Transverse colon (tissue), 4 donors: ENCODE results near the gene NELL2. TPM values are rescaled to one million over a fixed set of nuclear protein-coding genes. Genes with fewer than 3 reads are reported as not detected.

Experiments used
- DNase-seq: peaks from one replicate; pipeline ENCODE4 v3.0.0-alpha.2; 2019
- H3K27ac ChIP-seq, 4 donors: fragments of 200-600 bp; sonication (generic); 2 replicates each; pipeline ENCODE4 v1.5.1; 2016 to 2018; ENCODE audit warnings: inconsistent platforms in 4 of 4
- H3K27me3 ChIP-seq: fragments of 200-600 bp; sonication (generic); 2 replicates; pipeline ENCODE4 v1.5.1; 2017; ENCODE audit warnings: inconsistent platforms
- H3K36me3 ChIP-seq, 4 donors: fragments of 200-600 bp; sonication (generic); 2 replicates each; pipeline ENCODE4 v1.5.1; 2017 to 2019; ENCODE audit warnings: inconsistent platforms in 4 of 4
- H3K4me1 ChIP-seq, 4 donors: fragments of 200-600 bp; sonication (generic); 2 replicates each; pipeline ENCODE4 v1.5.1; 2017 to 2020; ENCODE audit warnings: inconsistent platforms in 4 of 4
- H3K4me3 ChIP-seq, 4 donors: fragments of 200-600 bp; sonication (generic); 1 replicate in 1 of 4; 2 replicates in 3 of 4; pipeline versions ENCODE4 v1.5.1 to v1.6.1; 2017 to 2019; ENCODE audit warnings: inconsistent platforms in 4 of 4
- H3K9me3 ChIP-seq, 2 donors: fragments of 200-600 bp; sonication (generic); 2 replicates each; pipeline ENCODE4 v1.5.1; 2017 to 2019; ENCODE audit warnings: inconsistent platforms in 2 of 2
- CTCF ChIP-seq, 5 experiments: fragments of 200-600 bp in 3 of 5; fragments of 450-650 bp in 2 of 5; sonication (generic) in 3 of 5; IDR thresholded peaks; 1 replicate in 2 of 5; 2 replicates in 3 of 5; pipeline ENCODE4 v1.5.1; 2016 to 2017; ENCODE audit warnings: antibody characterized with exemption in 5 of 5, inconsistent platforms in 3 of 5, mild to moderate bottlenecking in 2 of 5, moderate library complexity in 1 of 5
- EP300 ChIP-seq: sonication (generic); formaldehyde crosslinking; IDR thresholded peaks from one replicate; pipeline ENCODE4 v1.6.1; 2017; ENCODE audit warnings: antibody characterized with exemption, low read depth
- POLR2A ChIP-seq: fragments of 450-650 bp; IDR thresholded peaks from one replicate; pipeline ENCODE4 v1.6.1; 2016; ENCODE audit warnings: antibody characterized with exemption, mild to moderate bottlenecking, moderate library complexity
- POLR2AphosphoS5 ChIP-seq, 3 donors: sonication (generic); formaldehyde crosslinking; IDR thresholded peaks; one replicate each; pipeline ENCODE4 v1.6.1; 2016; ENCODE audit warnings: antibody characterized with exemption in 3 of 3
- WGBS, 2 donors: methylation state at CpG; one replicate each; pipeline ENCODE4 v1.1.5; 2018; ENCODE audit warnings: low coverage in 1 of 2; 5-methylcytosine and 5-hydroxymethylcytosine counted together
- in situ Hi-C, 4 donors: fragments of 200-750 bp; cut with MboI; loops; one replicate each; pipeline versions ENCODE4 v1.15.0 to v1.15.1; 2017; ENCODE audit warnings: low sequenced_read_pairs in 3 of 4, low pct_ligation_motif_present in 1 of 4, low pct_unique_long_range_greater_than_20kb in 1 of 4
- intact Hi-C: fragments of 100-400 bp; cut with DNase I; formaldehyde crosslinking; loops from one replicate; pipeline ENCODE4 v1.15.1; 2023; ENCODE audit warnings: low total_unique reads
- small RNA-seq, 4 donors: library from RNA; depleted of rRNA; stranded (forward); fragments of <200 nt; gene quantifications; one replicate each; pipeline ENCODE3, GENCODE V24; 2016
- total RNA-seq, 4 donors: library from RNA; depleted of rRNA; stranded (reverse); fragments of >200 nt; gene quantifications; one replicate each; pipeline ENCODE4 v1.1.0, GENCODE V29; 2016

NELL2 gene
- total RNA-seq, 4 donors from 2014 or later = 1.4 to 10.5 (median 9.5) TPM

GRCh38 chr12:44460261-44460660 is 415.9 kb downstream of the NELL2 start:
- Histone ChIP-seq H3K27me3 (no peaks in the 10 kb centered on the region), H3K9me3 (no peaks in the 10 kb centered on the region), H3K4me3 (no peak overlapping the region), H3K27ac (no peak overlapping the region), H3K36me3 (no peaks in the 10 kb centered on the region), H3K4me1 (no peaks in the 10 kb centered on the region)
- in situ Hi-C loops = no loop called here
- WGBS, 2 donors = 63 to 100% methylated on average over 1 to 3 of the region's 3 CpGs
- intact Hi-C loops = no loop called here
- DNase-seq = no peak
- TF ChIP-seq POLR2A = no peak
- no peak for TF ChIP-seq CTCF (IDR thresholded peaks at IDR 0.05)
- TF ChIP-seq POLR2AphosphoS5 (IDR thresholded peaks at IDR 0.05) = no peak
- TF ChIP-seq EP300 = no peak

- TF ChIP-seq CTCF (IDR thresholded peaks at IDR 0.05) (no peak), EP300 (no peak), POLR2AphosphoS5 (IDR thresholded peaks at IDR 0.05) (no peak), POLR2A (no peak)
- H3K4me1 ChIP-seq = no peaks in the 10 kb centered on the region
- no peaks in the 10 kb centered on the region for H3K36me3 ChIP-seq
- intact Hi-C loops = no loop called here
- in situ Hi-C loops = no loop called here
- no peaks in the 10 kb centered on the region for H3K9me3 ChIP-seq
- 60 to 70% methylated on average over 2 to 3 of the region's 3 CpGs for WGBS, 2 donors
- no peak for DNase-seq
- H3K27me3 ChIP-seq = no peaks in the 10 kb centered on the region
- H3K27ac ChIP-seq = no peak overlapping the region
- no peak overlapping the region for H3K4me3 ChIP-seq
These were observed 416.5 kb downstream of the NELL2 start for GRCh38 chr12:44459569-44459968.

Small RNA genes within 50 kb of the gene (small RNA-seq; reads per million reads assigned to genes)
- 0 reads per million in 4 donors for gene RF00019

Other genes starting within 250 kb of the NELL2 start
- gene DBX2, start 174.8 kb upstream of the NELL2 start, total RNA-seq = under 1 TPM in 1 of 4 donors, not detected in 3; 0.14 TPM